Measurements from ENCODE around the gene TMEM30B. TPM values are rescaled to one million over a fixed set of nuclear protein-coding genes. Genes with fewer than 3 reads are reported as not detected.

TMEM30B gene
- total RNA-seq, 1 donor from 2014 or later, result 0.36 TPM

- Mint-ChIP-seq H3K36me3 (ENCODE audit: low read depth, unreplicated experiment) (no peaks in the 10 kb centered on the region), H3K4me3 (ENCODE audit: unreplicated experiment) (no peak overlapping the region), H3K27me3 (ENCODE audit: low read depth, unreplicated experiment) (peaks cover 22% of the 10 kb centered on the region), H3K27ac (ENCODE audit: unreplicated experiment) (no peak overlapping the region), H3K4me1 (ENCODE audit: low read depth, unreplicated experiment) (no peaks in the 10 kb centered on the region), H3K9me3 (ENCODE audit: unreplicated experiment) (peaks cover under 1% of the 10 kb centered on the region)
- no peaks in the 10 kb centered on the region for H3K4me1 ChIP-seq (ENCODE audit: insufficient read depth, low read length)
- no peaks in the 10 kb centered on the region for H3K9me3 ChIP-seq (ENCODE audit: insufficient read depth, low read depth, low read length)
- no peak overlapping the region for H3K9ac ChIP-seq (ENCODE audit: low read length)
- no peaks in the 10 kb centered on the region for H3K36me3 ChIP-seq (ENCODE audit: insufficient read depth, low read length)
- H3K79me2 ChIP-seq (ENCODE audit: insufficient read depth, low read length), result no peaks in the 10 kb centered on the region
- H4K20me1 ChIP-seq (ENCODE audit: insufficient read depth, low read length), result no peaks in the 10 kb centered on the region
- no peak overlapping the region for H3K4me3 ChIP-seq (ENCODE audit: insufficient read depth, low read depth, low read length)
- TF ChIP-seq EZH2 (IDR thresholded peaks at IDR 0.05; ENCODE audit: insufficient read depth, low read length), result no peak
- FAIRE-seq, result no peak
- DNase-seq (ENCODE audit: low read depth), result no peak
- no peak overlapping the region for H3K4me2 ChIP-seq (ENCODE audit: low read length)
- H3K27ac ChIP-seq (ENCODE audit: low read depth, low read length), result no peak overlapping the region
- H3K27me3 ChIP-seq (ENCODE audit: insufficient read depth, low read length), result peaks cover 11% of the 10 kb centered on the region
- H2AFZ ChIP-seq (ENCODE audit: low read depth, low read length), result no peak overlapping the region
Observed at GRCh38 chr14:61268812-61269211, 12.3 kb downstream of the TMEM30B start.

DNA sequence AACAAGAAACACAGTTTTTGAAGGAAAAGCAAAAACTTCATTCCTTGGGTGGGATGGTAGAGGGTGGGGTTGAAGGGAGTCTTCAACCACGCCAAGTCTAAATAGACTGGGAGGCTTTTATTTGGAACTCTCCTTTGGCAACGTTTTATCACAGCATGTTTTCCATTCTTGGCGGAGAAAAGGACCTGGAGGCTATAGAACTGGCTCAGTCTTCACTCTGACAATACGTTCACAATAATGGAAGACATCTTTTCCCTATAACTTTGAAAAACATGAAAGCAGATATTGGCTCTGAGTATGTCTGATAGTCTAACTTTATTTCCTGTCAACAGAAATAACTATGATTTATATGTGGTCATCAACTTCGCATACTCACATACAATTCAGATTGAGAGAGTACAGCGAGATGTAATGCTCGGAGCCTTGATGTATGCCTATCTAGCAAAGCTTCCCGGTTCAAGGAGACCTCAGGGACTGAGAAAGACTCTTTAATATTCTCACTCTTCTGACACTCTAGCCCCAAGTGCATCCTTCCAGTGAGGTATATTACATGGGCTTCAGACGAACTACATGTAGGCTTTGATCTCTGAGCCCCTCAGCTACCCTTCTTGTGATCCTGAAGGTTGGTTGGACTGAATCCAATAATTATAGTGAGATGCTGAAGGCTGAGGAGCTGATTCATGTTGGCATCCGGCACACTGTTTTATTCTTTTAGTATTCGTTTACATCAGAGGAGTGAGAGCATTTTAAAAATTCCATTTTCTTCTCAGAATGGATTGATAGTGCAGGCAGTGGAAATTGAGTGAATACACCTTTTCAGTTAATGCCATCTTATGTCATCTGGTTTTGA lies 14.0 kb downstream of the TMEM30B start:
- Mint-ChIP-seq H3K27ac (ENCODE audit: unreplicated experiment) (no peak overlapping the region), H3K27me3 (ENCODE audit: low read depth, unreplicated experiment) (peaks cover 20% of the 10 kb centered on the region), H3K4me1 (ENCODE audit: low read depth, unreplicated experiment) (no peaks in the 10 kb centered on the region), H3K9me3 (ENCODE audit: unreplicated experiment) (no peaks in the 10 kb centered on the region), H3K36me3 (ENCODE audit: low read depth, unreplicated experiment) (no peaks in the 10 kb centered on the region), H3K4me3 (ENCODE audit: unreplicated experiment) (no peak overlapping the region)
- no peaks in the 10 kb centered on the region for H3K9me3 ChIP-seq (ENCODE audit: insufficient read depth, low read depth, low read length)
- TF ChIP-seq, protein P1, sequence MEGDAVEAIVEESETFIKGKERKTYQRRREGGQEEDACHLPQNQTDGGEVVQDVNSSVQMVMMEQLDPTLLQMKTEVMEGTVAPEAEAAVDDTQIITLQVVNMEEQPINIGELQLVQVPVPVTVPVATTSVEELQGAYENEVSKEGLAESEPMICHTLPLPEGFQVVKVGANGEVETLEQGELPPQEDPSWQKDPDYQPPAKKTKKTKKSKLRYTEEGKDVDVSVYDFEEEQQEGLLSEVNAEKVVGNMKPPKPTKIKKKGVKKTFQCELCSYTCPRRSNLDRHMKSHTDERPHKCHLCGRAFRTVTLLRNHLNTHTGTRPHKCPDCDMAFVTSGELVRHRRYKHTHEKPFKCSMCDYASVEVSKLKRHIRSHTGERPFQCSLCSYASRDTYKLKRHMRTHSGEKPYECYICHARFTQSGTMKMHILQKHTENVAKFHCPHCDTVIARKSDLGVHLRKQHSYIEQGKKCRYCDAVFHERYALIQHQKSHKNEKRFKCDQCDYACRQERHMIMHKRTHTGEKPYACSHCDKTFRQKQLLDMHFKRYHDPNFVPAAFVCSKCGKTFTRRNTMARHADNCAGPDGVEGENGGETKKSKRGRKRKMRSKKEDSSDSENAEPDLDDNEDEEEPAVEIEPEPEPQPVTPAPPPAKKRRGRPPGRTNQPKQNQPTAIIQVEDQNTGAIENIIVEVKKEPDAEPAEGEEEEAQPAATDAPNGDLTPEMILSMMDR (IDR thresholded peaks at IDR 0.05; ENCODE audit: insufficient read depth, low read depth, low read length), result no peak
- no peak for TF ChIP-seq EZH2 (IDR thresholded peaks at IDR 0.05; ENCODE audit: insufficient read depth, low read length)
- H3K4me1 ChIP-seq (ENCODE audit: insufficient read depth, low read length), result no peaks in the 10 kb centered on the region
- no peaks in the 10 kb centered on the region for H3K36me3 ChIP-seq (ENCODE audit: insufficient read depth, low read length)
- H2AFZ ChIP-seq (ENCODE audit: low read depth, low read length), result no peak overlapping the region
- no peak for DNase-seq (ENCODE audit: low read depth)
- H3K27ac ChIP-seq (ENCODE audit: low read depth, low read length), result no peak overlapping the region
- no peak overlapping the region for H3K9ac ChIP-seq (ENCODE audit: low read length)
- no peaks in the 10 kb centered on the region for H3K79me2 ChIP-seq (ENCODE audit: insufficient read depth, low read length)
- H3K4me2 ChIP-seq (ENCODE audit: low read length), result no peak overlapping the region
- no peaks in the 10 kb centered on the region for H4K20me1 ChIP-seq (ENCODE audit: insufficient read depth, low read length)
- FAIRE-seq, result no peak
- peaks cover 11% of the 10 kb centered on the region for H3K27me3 ChIP-seq (ENCODE audit: insufficient read depth, low read length)
- H3K4me3 ChIP-seq (ENCODE audit: insufficient read depth, low read depth, low read length), result no peak overlapping the region

GRCh38 chr14:61266436-61266835 lies 14.7 kb downstream of the TMEM30B start:
- no peaks in the 10 kb centered on the region for H3K4me1 Mint-ChIP-seq (ENCODE audit: low read depth, unreplicated experiment)
- FAIRE-seq, result no peak
- H3K4me3 Mint-ChIP-seq (ENCODE audit: unreplicated experiment), result no peak overlapping the region
- H3K36me3 Mint-ChIP-seq (ENCODE audit: low read depth, unreplicated experiment), result no peaks in the 10 kb centered on the region
- Histone ChIP-seq H3K9me3 (ENCODE audit: insufficient read depth, low read depth, low read length) (no peaks in the 10 kb centered on the region), H3K4me1 (ENCODE audit: insufficient read depth, low read length) (peaks cover under 1% of the 10 kb centered on the region), H4K20me1 (ENCODE audit: insufficient read depth, low read length) (no peaks in the 10 kb centered on the region), H2AFZ (ENCODE audit: low read depth, low read length) (no peak overlapping the region), H3K4me2 (ENCODE audit: low read length) (no peak overlapping the region), H3K36me3 (ENCODE audit: insufficient read depth, low read length) (no peaks in the 10 kb centered on the region), H3K4me3 (ENCODE audit: insufficient read depth, low read depth, low read length) (no peak overlapping the region), H3K79me2 (ENCODE audit: insufficient read depth, low read length) (no peaks in the 10 kb centered on the region), H3K9ac (ENCODE audit: low read length) (no peak overlapping the region), H3K27me3 (ENCODE audit: insufficient read depth, low read length) (peaks cover 11% of the 10 kb centered on the region), H3K27ac (ENCODE audit: low read depth, low read length) (no peak overlapping the region)
- no peaks in the 10 kb centered on the region for H3K9me3 Mint-ChIP-seq (ENCODE audit: unreplicated experiment)
- H3K27me3 Mint-ChIP-seq (ENCODE audit: low read depth, unreplicated experiment), result peaks cover 20% of the 10 kb centered on the region
- no peak for TF ChIP-seq EZH2 (IDR thresholded peaks at IDR 0.05; ENCODE audit: insufficient read depth, low read length)
- TF ChIP-seq, protein P1 (IDR thresholded peaks at IDR 0.05; ENCODE audit: insufficient read depth, low read depth, low read length), result no peak
- no peak for DNase-seq (ENCODE audit: low read depth)
- H3K27ac Mint-ChIP-seq (ENCODE audit: unreplicated experiment), result no peak overlapping the region
